PC-3 (cell line): ENCODE data around the gene TAS1R1. TPM values are rescaled to one million over a fixed set of nuclear protein-coding genes. Genes with fewer than 3 reads are reported as not detected.

Experiments
- ATAC-seq: fragments of 200-7000 bp; cut with Tn5 transposase; 2 replicates; pipeline ENCODE4 v1.9.1; 2020; ENCODE audit warnings: mild to moderate bottlenecking, moderate library complexity
- BruUV-seq: library from RNA; stranded (reverse); fragments of 400-500 nt; replicated peaks from 2 replicates; lab custom pipeline; 2021; lab: Mats Ljungman, UMichigan
- CTCF ChIA-PET: fragments of 300-600 bp; sonication (Branson Sonifier 250); formaldehyde crosslinking; loops from one replicate; lab custom pipeline; 2022; ENCODE audit warnings: antibody characterized with exemption; lab: Charles Lee
- POLR2A ChIA-PET: fragments of 300-600 bp; sonication (Branson Sonifier 250); formaldehyde crosslinking; loops from one replicate; lab custom pipeline; 2022; ENCODE audit warnings: antibody characterized with exemption; ENCODE audit not compliant: unreplicated experiment; lab: Charles Lee
- DNase-seq: peaks from one replicate; pipeline ENCODE4 v3.0.0-alpha.2; 2015
- H2AFZ ChIP-seq: fragments of 300-600 bp; sonication (generic); 2 replicates; pipeline ENCODE4 v1.6.0; 2016; ENCODE audit warnings: antibody characterized with exemption, low read length
- H3F3A ChIP-seq: fragments of 300-600 bp; sonication (generic); one replicate; pipeline ENCODE4 v1.6.0; 2017; ENCODE audit warnings: antibody characterized with exemption, low read length, control low read depth, mild to moderate bottlenecking; ENCODE audit not compliant: unreplicated experiment
- H3K27ac ChIP-seq: fragments of 300-600 bp; sonication (generic); 2 replicates; pipeline ENCODE4 v1.5.1; 2016; ENCODE audit warnings: mild to moderate bottlenecking, low read length
- H3K27me3 ChIP-seq: fragments of 300-600 bp; sonication (generic); 2 replicates; pipeline ENCODE4 v1.6.1; 2016; ENCODE audit warnings: low read length, mixed read lengths
- H3K36me3 ChIP-seq: fragments of 300-600 bp; sonication (generic); 2 replicates; pipeline ENCODE4 v1.6.1; 2016; ENCODE audit warnings: low read depth, mixed run types, low read length, mixed read lengths
- H3K4me1 ChIP-seq: fragments of 300-600 bp; sonication (generic); 2 replicates; pipeline ENCODE4 v1.5.1; 2016; ENCODE audit warnings: low read length; ENCODE audit not compliant: insufficient read depth
- H3K4me2 ChIP-seq: fragments of 300-600 bp; sonication (generic); 2 replicates; pipeline ENCODE4 v1.6.0; 2016; ENCODE audit warnings: low read length
- H3K4me3 ChIP-seq: fragments of 300-600 bp; sonication (generic); 2 replicates; pipeline ENCODE4 v1.5.1; 2016; ENCODE audit warnings: mild to moderate bottlenecking, low read length, mixed read lengths
- H3K79me2 ChIP-seq: fragments of 300-600 bp; sonication (generic); 2 replicates; pipeline ENCODE4 v1.6.1; 2017; ENCODE audit warnings: low read length, mixed read lengths
- H3K9ac ChIP-seq: fragments of 300-600 bp; sonication (generic); 2 replicates; pipeline ENCODE4 v1.6.0; 2016; ENCODE audit warnings: mild to moderate bottlenecking, low read length
- H3K9me2 ChIP-seq: fragments of 300-600 bp; sonication (generic); replicated peaks from 2 replicates; pipeline ENCODE4 v1.6.1; 2016; ENCODE audit warnings: mixed run types, low read length, mixed read lengths
- H3K9me3 ChIP-seq: fragments of 300-600 bp; sonication (generic); 2 replicates; pipeline ENCODE4 v1.6.1; 2016; ENCODE audit warnings: low read length, mixed read lengths
- H4K20me1 ChIP-seq: fragments of 300-600 bp; sonication (generic); 2 replicates; pipeline ENCODE4 v1.6.1; 2016; ENCODE audit warnings: low read length, mixed read lengths
- CTCF ChIP-seq: fragments of 300-600 bp; sonication (generic); conservative IDR thresholded peaks from 2 replicates; pipeline ENCODE4 v1.5.1; 2017; ENCODE audit warnings: antibody characterized with exemption, low read depth, mild to moderate bottlenecking, low read length
- EZH2 ChIP-seq: fragments of 300-600 bp; sonication (generic); IDR thresholded peaks from one replicate; pipeline ENCODE4 v1.6.1; 2017; ENCODE audit warnings: antibody characterized with exemption, mild to moderate bottlenecking, low read length; ENCODE audit not compliant: unreplicated experiment
- EZH2phosphoT487 ChIP-seq: fragments of 300-600 bp; sonication (generic); IDR thresholded peaks from 2 replicates; pipeline ENCODE4 v1.6.1; 2018; ENCODE audit warnings: mild to moderate bottlenecking, antibody characterized with exemption, low read length, borderline replicate concordance
- intact Hi-C: fragments of 100-400 bp; cut with micrococcal nuclease; formaldehyde crosslinking; loops from 2 replicates; pipeline ENCODE4 v1.9.0; 2023
- total RNA-seq: library from RNA; depleted of rRNA; stranded (reverse); fragments of >200 nt; gene quantifications from 2 replicates; pipeline ENCODE4 v1.2.3, GENCODE V29; 2014

Gene TAS1R1
- total RNA-seq, 1 experiment from 2014 or later, result not detected

- no peaks in the 10 kb centered on the region for H3K4me1 ChIP-seq
- no peak overlapping the region for H3K9ac ChIP-seq
- no peaks in the 10 kb centered on the region for H3K27me3 ChIP-seq
- no peaks in the 10 kb centered on the region for H3K9me3 ChIP-seq
- H3K27ac ChIP-seq, result no peak overlapping the region
- H3K4me3 ChIP-seq, result no peak overlapping the region
- DNase-seq (no peak), ATAC-seq (no peak)
- ChIA-PET CTCF (no interaction called here), POLR2A (no interaction called here)
- no peaks in the 10 kb centered on the region for H3F3A ChIP-seq
- no peaks in the 10 kb centered on the region for H3K79me2 ChIP-seq
- H3K9me2 ChIP-seq, result no peaks in the 10 kb centered on the region
- intact Hi-C loops, result no loop called here
- no peaks in the 10 kb centered on the region for H4K20me1 ChIP-seq
- no peak overlapping the region for H3K4me2 ChIP-seq
- no TSS peak for BruUV-seq
- H3K36me3 ChIP-seq, result no peaks in the 10 kb centered on the region
- no peak overlapping the region for H2AFZ ChIP-seq
- TF ChIP-seq EZH2phosphoT487 (no peak), EZH2 (no peak), CTCF (no peak)
Measured at GRCh38 chr1:6511056-6511455, 44.1 kb upstream of the TAS1R1 start.

- TF ChIP-seq EZH2phosphoT487, result no peak
- TF ChIP-seq EZH2, result no peak
- no peak for TF ChIP-seq CTCF
- DNase-seq, result no peak
- no peaks in the 10 kb centered on the region for H3F3A ChIP-seq
- H4K20me1 ChIP-seq, result no peaks in the 10 kb centered on the region
- H3K4me1 ChIP-seq, result no peaks in the 10 kb centered on the region
- H3K4me3 ChIP-seq, result no peak overlapping the region
- ChIA-PET CTCF (no interaction called here), POLR2A (no interaction called here)
- H3K9me3 ChIP-seq, result no peaks in the 10 kb centered on the region
- intact Hi-C loops, result no loop called here
- no peak overlapping the region for H3K9ac ChIP-seq
- no peaks in the 10 kb centered on the region for H3K79me2 ChIP-seq
- H3K4me2 ChIP-seq, result no peak overlapping the region
- BruUV-seq, result no TSS peak
- H3K36me3 ChIP-seq, result no peaks in the 10 kb centered on the region
- H3K27me3 ChIP-seq, result no peaks in the 10 kb centered on the region
- no peak overlapping the region for H3K27ac ChIP-seq
- ATAC-seq, result no peak
- no peaks in the 10 kb centered on the region for H3K9me2 ChIP-seq
- H2AFZ ChIP-seq, result no peak overlapping the region
Measured at GRCh38 chr1:6511561-6512244, 43.4 kb upstream of the TAS1R1 start.

- intact Hi-C loops, result no loop called here
- no peaks in the 10 kb centered on the region for H3K36me3 ChIP-seq
- BruUV-seq, result no TSS peak
- peaks cover 2% of the 10 kb centered on the region; the same call in 1 of the 2 replicates for H3K4me1 ChIP-seq
- no peak overlapping the region for H3K27ac ChIP-seq
- DNase-seq (no peak), ATAC-seq (no peak)
- ChIA-PET CTCF (no interaction called here), POLR2A (no interaction called here)
- H4K20me1 ChIP-seq, result no peaks in the 10 kb centered on the region
- no peak overlapping the region for H3K9ac ChIP-seq
- H2AFZ ChIP-seq, result no peak overlapping the region
- no peak for TF ChIP-seq EZH2phosphoT487
- TF ChIP-seq CTCF, result no peak
- no peak for TF ChIP-seq EZH2
- H3K4me3 ChIP-seq, result no peak overlapping the region
- no peaks in the 10 kb centered on the region for H3K9me3 ChIP-seq
- H3K9me2 ChIP-seq, result no peaks in the 10 kb centered on the region
- no peak overlapping the region for H3K4me2 ChIP-seq
- H3K79me2 ChIP-seq, result no peaks in the 10 kb centered on the region
- H3K27me3 ChIP-seq, result no peaks in the 10 kb centered on the region
- H3F3A ChIP-seq, result no peaks in the 10 kb centered on the region
Measured at GRCh38 chr1:6512245-6512907, 42.7 kb upstream of the TAS1R1 start.
